AG04450 (cell line): ENCODE data around the gene WDR64. TPM values are rescaled to one million over a fixed set of nuclear protein-coding genes. Genes with fewer than 3 reads are reported as not detected.
"Not testable (repeated sequence)": the region's sequence is repeated elsewhere in the genome, so short reads cannot be mapped to it uniquely, and the experiment has no call there.

Source experiments
- CTCF ChIA-PET: fragments of 300-600, 350-600 bp; formaldehyde crosslinking; extraction: SDS; loops from one replicate; lab custom pipeline; 2022; ENCODE audit warnings: antibody characterized with exemption, inconsistent platforms; lab: Charles Lee
- POLR2A ChIA-PET: fragments of 350-600 bp; formaldehyde crosslinking; extraction: SDS; loops from one replicate; lab custom pipeline; 2021; ENCODE audit warnings: antibody characterized with exemption, inconsistent platforms; lab: Yijun Ruan, JAX
- DNase-seq: peaks from one replicate; pipeline ENCODE4 v3.0.0-alpha.2; 2011; ENCODE audit warnings: low read depth, low spot score
- H3K27ac ChIP-seq: one replicate; pipeline ENCODE4 v1.5.1; 2012; ENCODE audit warnings: low read depth, low read length, control low read depth
- H3K27me3 ChIP-seq: one replicate; pipeline ENCODE4 v1.6.0; 2012; ENCODE audit warnings: low read length; ENCODE audit not compliant: control insufficient read depth, insufficient read depth
- H3K4me3 ChIP-seq: 2 replicates; pipeline ENCODE4 v1.5.1; 2011; ENCODE audit warnings: mild to moderate bottlenecking, low read depth, low read length, control low read depth
- H3K9me3 ChIP-seq: 2 replicates; pipeline ENCODE4 v1.5.1; 2012; ENCODE audit warnings: low read length; ENCODE audit not compliant: control insufficient read depth, insufficient read depth
- polyA plus RNA-seq: library from polyadenylated mRNA; depleted of rRNA; stranded (reverse); fragments of >200 nt; gene quantifications from 2 replicates; pipeline ENCODE4 v1.2.3, GENCODE V29; 2011
- TF ChIP-seq, protein P1 (sequence below): IDR thresholded peaks from 2 replicates; pipeline ENCODE4 v1.5.1; 2011; ENCODE audit warnings: low read depth, low read length, control low read depth, inconsistent platforms

Gene WDR64
- polyA plus RNA-seq, 1 experiment = not detected

DNA sequence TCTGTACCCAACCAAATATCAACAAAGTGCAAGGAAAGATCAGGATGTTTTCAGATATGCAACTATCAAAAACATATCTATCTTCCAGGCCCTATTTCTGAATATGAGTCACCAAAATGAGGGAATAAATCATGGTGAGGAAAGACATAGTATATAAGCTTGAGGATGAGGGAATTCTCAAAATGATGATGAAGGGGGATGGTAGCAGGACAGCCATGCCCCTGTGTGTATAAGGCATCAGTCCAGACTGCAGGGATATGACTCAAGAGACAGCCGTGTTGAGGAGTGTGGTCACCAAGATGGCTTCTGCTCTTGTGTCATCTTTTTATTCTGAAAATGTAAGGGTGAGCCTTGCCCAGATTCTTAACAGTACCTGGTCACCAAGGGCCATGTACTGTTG, 4.4 kb upstream of the WDR64 start:
- Histone ChIP-seq H3K27me3 (no peaks in the 10 kb centered on the region), H3K27ac (no peak overlapping the region), H3K4me3 (no peak overlapping the region), H3K9me3 (no peaks in the 10 kb centered on the region; the same call in 1 of the 2 replicates)
- CTCF ChIA-PET = no interaction called here
- DNase-seq = no peak
- TF ChIP-seq, protein P1, sequence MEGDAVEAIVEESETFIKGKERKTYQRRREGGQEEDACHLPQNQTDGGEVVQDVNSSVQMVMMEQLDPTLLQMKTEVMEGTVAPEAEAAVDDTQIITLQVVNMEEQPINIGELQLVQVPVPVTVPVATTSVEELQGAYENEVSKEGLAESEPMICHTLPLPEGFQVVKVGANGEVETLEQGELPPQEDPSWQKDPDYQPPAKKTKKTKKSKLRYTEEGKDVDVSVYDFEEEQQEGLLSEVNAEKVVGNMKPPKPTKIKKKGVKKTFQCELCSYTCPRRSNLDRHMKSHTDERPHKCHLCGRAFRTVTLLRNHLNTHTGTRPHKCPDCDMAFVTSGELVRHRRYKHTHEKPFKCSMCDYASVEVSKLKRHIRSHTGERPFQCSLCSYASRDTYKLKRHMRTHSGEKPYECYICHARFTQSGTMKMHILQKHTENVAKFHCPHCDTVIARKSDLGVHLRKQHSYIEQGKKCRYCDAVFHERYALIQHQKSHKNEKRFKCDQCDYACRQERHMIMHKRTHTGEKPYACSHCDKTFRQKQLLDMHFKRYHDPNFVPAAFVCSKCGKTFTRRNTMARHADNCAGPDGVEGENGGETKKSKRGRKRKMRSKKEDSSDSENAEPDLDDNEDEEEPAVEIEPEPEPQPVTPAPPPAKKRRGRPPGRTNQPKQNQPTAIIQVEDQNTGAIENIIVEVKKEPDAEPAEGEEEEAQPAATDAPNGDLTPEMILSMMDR = no peak
- POLR2A ChIA-PET = no interaction called here

- POLR2A ChIA-PET = no interaction called here
- H3K4me3 ChIP-seq = no peak overlapping the region
Measured at GRCh38 chr1:241648159-241648558, 3.9 kb upstream of the WDR64 start.

GRCh38 chr1:241654019-241654418, 1.9 kb downstream of the WDR64 start:
- DNase-seq = no peak
- no peaks in the 10 kb centered on the region for H3K9me3 ChIP-seq
- no peaks in the 10 kb centered on the region for H3K27me3 ChIP-seq
- no peak overlapping the region for H3K27ac ChIP-seq
- H3K4me3 ChIP-seq = no peak overlapping the region
- POLR2A ChIA-PET = no interaction called here
- TF ChIP-seq, protein P1 = no peak
- CTCF ChIA-PET = interaction anchor here (0.7 to 1.3 kb wide), 3 partner anchors 10 to 344 kb away, joined by 3 to 4 read pairs (median 3); no protein-coding TSS in a partner anchor

More at GRCh38 chr1:241648159-241648558, 3.9 kb upstream of the WDR64 start:
- CTCF ChIA-PET = no interaction called here
- H3K27me3 ChIP-seq = no peaks in the 10 kb centered on the region
- H3K27ac ChIP-seq = no peak overlapping the region
- no peaks in the 10 kb centered on the region; the same call in 1 of the 2 replicates for H3K9me3 ChIP-seq
- TF ChIP-seq, protein P1 = no peak
- DNase-seq = no peak

DNA sequence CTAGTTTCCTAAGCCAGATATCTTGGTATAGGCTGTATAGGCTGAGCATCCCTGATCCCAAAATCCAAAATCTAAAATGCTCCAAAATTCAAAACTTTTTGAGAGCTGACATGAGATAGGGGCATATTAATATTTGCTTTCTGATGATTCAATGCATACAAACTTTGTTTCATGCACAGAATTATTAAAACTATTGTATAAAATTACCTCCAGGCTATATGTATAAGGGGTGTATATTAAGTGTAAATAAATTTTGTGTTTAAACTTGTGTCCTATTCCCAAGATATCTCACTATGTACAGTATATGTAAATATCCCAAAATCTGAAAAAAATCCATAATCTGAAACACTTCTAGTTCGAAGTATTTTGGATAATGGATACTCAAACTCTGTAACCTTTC, 2.6 kb downstream of the WDR64 start:
- CTCF ChIA-PET = interaction anchor here (0.7 to 1.3 kb wide), 3 partner anchors 9 to 344 kb away, joined by 3 to 4 read pairs (median 3); no protein-coding TSS in a partner anchor
- Histone ChIP-seq H3K27me3 (no peaks in the 10 kb centered on the region), H3K27ac (no peak overlapping the region), H3K4me3 (no peak overlapping the region), H3K9me3 (no peaks in the 10 kb centered on the region)
- POLR2A ChIA-PET = no interaction called here
- TF ChIP-seq, protein P1 = no peak
- DNase-seq = no peak

DNA sequence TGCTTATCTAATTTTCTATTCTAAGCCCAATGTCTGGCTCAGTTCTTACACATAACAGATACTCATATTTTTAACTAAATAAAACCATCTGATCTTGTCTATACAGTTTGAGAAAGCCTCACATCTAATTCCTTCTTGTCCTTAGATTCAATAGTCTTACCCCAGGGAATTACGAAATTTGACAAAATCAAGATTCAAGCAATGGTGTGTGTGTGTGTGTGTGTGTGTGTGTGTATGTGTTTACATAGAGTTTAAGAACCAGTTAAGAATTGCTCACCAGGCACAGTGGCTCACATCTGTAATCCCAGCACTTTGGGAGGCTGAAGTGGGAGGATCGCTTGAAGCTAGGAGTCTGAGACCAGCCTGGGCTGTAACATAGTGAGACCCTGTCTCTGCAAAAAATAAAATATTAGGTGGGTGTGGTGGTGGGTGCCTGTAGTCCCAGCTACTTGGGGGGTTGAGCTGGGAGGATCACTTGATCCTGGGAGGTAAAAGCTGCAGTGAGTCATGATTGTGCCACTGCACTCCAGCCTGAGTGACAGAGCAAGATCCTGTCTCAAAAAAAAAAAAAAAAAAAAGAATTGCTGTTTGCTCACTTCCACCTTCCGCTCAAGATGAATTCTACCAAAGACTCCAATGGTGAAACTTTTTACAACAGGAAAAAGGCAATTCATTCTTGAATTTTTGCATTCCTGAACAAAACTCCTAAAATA, 6.2 kb downstream of the WDR64 start:
- Histone ChIP-seq H3K9me3 (no peaks in the 10 kb centered on the region), H3K4me3 (no peak overlapping the region), H3K27me3 (no peaks in the 10 kb centered on the region), H3K27ac (no peak overlapping the region)
- TF ChIP-seq, protein P1 = no peak
- ChIA-PET CTCF (interaction anchor here (0.5 to 0.6 kb wide), 2 partner anchors 192 to 819 kb away, joined by 5 to 8 read pairs; no protein-coding TSS in a partner anchor), POLR2A (no interaction called here)
- no peak for DNase-seq

GRCh38 chr1:241659016-241659415, 6.9 kb downstream of the WDR64 start:
- POLR2A ChIA-PET, H3K27ac ChIP-seq, H3K9me3 ChIP-seq, H3K4me3 ChIP-seq, DNase-seq, CTCF ChIA-PET, H3K27me3 ChIP-seq: not testable (repeated sequence)
